Spleen (tissue), 11 donors: ENCODE data around the gene SAT2. TPM values are rescaled to one million over a fixed set of nuclear protein-coding genes. Genes with fewer than 3 reads are reported as not detected.

Source experiments
- DNase-seq: peaks from one replicate; pipeline ENCODE4 v3.0.0-alpha.2; 2020
- H3K27ac ChIP-seq, 8 donors: fragments of 200-600 bp; sonication (generic) in 7 of 8; 1 replicate in 4 of 8; 2 replicates in 4 of 8; pipeline versions ENCODE4 v1.5.0 to v1.8.0; 2016 to 2021; ENCODE audit warnings: inconsistent platforms in 4 of 8, mild to moderate bottlenecking in 4 of 8, moderate library complexity in 1 of 8
- H3K27me3 ChIP-seq, 7 donors: fragments of 200-600 bp; sonication (generic) in 6 of 7; replicated peaks in 1 of 7; 1 replicate in 4 of 7; 2 replicates in 3 of 7; pipeline versions ENCODE4 v1.5.0 to v1.8.0; 2016 to 2021; ENCODE audit warnings: inconsistent platforms in 3 of 7, mild to moderate bottlenecking in 1 of 7
- H3K36me3 ChIP-seq, 6 donors: fragments of 200-600 bp; sonication (generic) in 5 of 6; 1 replicate in 4 of 6; 2 replicates in 2 of 6; pipeline versions ENCODE4 v1.5.0 to v1.8.0; 2016 to 2021; ENCODE audit warnings: inconsistent platforms in 2 of 6
- H3K4me1 ChIP-seq, 6 donors: fragments of 200-600 bp; sonication (generic) in 5 of 6; 1 replicate in 3 of 6; 2 replicates in 3 of 6; pipeline versions ENCODE4 v1.5.0 to v1.8.0; 2016 to 2021; ENCODE audit warnings: inconsistent platforms in 3 of 6
- H3K4me3 ChIP-seq, 8 donors: fragments of 200-600 bp; sonication (generic) in 7 of 8; 1 replicate in 4 of 8; 2 replicates in 4 of 8; pipeline versions ENCODE4 v1.5.0 to v1.8.0; 2016 to 2021; ENCODE audit warnings: inconsistent platforms in 4 of 8, mild to moderate bottlenecking in 4 of 8, moderate library complexity in 2 of 8
- H3K9me3 ChIP-seq, 8 donors: fragments of 200-600 bp; sonication (generic) in 7 of 8; 1 replicate in 4 of 8; 2 replicates in 4 of 8; pipeline versions ENCODE4 v1.5.0 to v1.8.0; 2016 to 2021; ENCODE audit warnings: inconsistent platforms in 4 of 8
- CTCF ChIP-seq, 11 experiments: fragments of 200-600 bp in 7 of 11; fragments of 450-650 bp in 4 of 11; sonication (generic) in 4 of 11; IDR thresholded peaks in 8 of 11; conservative IDR thresholded peaks in 3 of 11; 1 replicate in 7 of 11; 2 replicates in 4 of 11; pipeline versions ENCODE4 v1.4.0 to v1.8.0; 2016 to 2021; ENCODE audit warnings: antibody characterized with exemption in 11 of 11, inconsistent platforms in 4 of 11, mild to moderate bottlenecking in 1 of 11
- POLR2A ChIP-seq, 3 donors: fragments of 450-650 bp; IDR thresholded peaks; one replicate each; pipeline ENCODE4 v1.5.1; 2017; ENCODE audit warnings: antibody characterized with exemption in 3 of 3, mild to moderate bottlenecking in 1 of 3
- POLR2AphosphoS5 ChIP-seq, 3 donors: sonication (generic); formaldehyde crosslinking; IDR thresholded peaks; one replicate each; pipeline ENCODE4 v1.5.1; 2017; ENCODE audit warnings: antibody characterized with exemption in 3 of 3
- WGBS, 5 donors: extraction: QIAGEN DNeasy Blood & Tissue Kit in 3 of 5; methylation state at CpG; one replicate each; pipeline versions ENCODE4 v1.1.5 to v1.1.7; 2013 to 2018; 5-methylcytosine and 5-hydroxymethylcytosine counted together
- intact Hi-C: fragments of 100-400 bp; cut with DNase I; formaldehyde crosslinking; loops from one replicate; pipeline ENCODE4 v1.15.0; 2023; ENCODE audit warnings: low total_unique reads
- polyA plus RNA-seq, 3 donors: library from polyadenylated mRNA; stranded (reverse); fragments of 200-250 nt; gene quantifications; one replicate each; pipeline ENCODE4 v1.2.1, GENCODE V29; 2013
- total RNA-seq, 7 donors: library from RNA; depleted of rRNA in 3 of 7; stranded (reverse); fragments of >200 nt in 3 of 7; fragmentation: NEBNext Ultra II Directional in 4 of 7; extraction: Animal tissue kit (Norgen Biotek cat#: 25700) in 4 of 7; gene quantifications; one replicate each; pipeline versions ENCODE4 v1.1.0 to v1.2.1, GENCODE V29; 2016 to 2021
- donor health status: healthy with polysubstance abuse.
- donor health status: DM: no; HTN: no; CAD: no; lungs with moderate emphysema.
- donor health status: DM: no; HTN: no; CAD: no.
- donor health status: Bipolar disorder and iron deficiency.
- donor health status: healthy.
- donor health status: DM: no; HTN: no; CAD: no.
- donor health status: DM: yes; HTN: yes; CAD: no.

SAT2 gene
- total and polyA plus RNA-seq, 10 donors = 65.1 to 229 (median 90.3) TPM

- intact Hi-C loops = no loop called here
- Histone ChIP-seq H3K4me1 (peaks cover 11 to 46% (median 26%) of the 10 kb centered on the region in 6 donors), H3K9me3 (no peaks in the 10 kb centered on the region), H3K36me3 (peaks cover 0 to 94% (median 55%) of the 10 kb centered on the region in 6 donors), H3K27ac (peak within 1 kb of the TSS in 1 of 8 donors; percentile 39), H3K27me3 (no peaks in the 10 kb centered on the region), H3K4me3 (peak within 1 kb of the TSS in 2 of 8 donors; percentile 8 to 32)
- DNase-seq = no peak
- WGBS, 5 donors = 68 to 81% (median 75%) methylated on average over 20 to 24 of the region's 24 CpGs
- TF ChIP-seq POLR2A (IDR thresholded peaks at IDR 0.05) (no peak), CTCF (IDR thresholded peaks at IDR 0.05 in 8 of 11, conservative IDR thresholded peaks at IDR 0.05 in 3 of 11) (no peak), POLR2AphosphoS5 (IDR thresholded peaks at IDR 0.05) (no peak)
Measured at GRCh38 chr17:7589891-7590691, 37.5 kb downstream of the SAT2 start, which contains the start of gene SOX15. SOX15 (minus strand) TSS chr17:7590094; CDS start chr17:7589676, 418 bp downstream.

GRCh38 chr17:7589204-7589868 is 38.3 kb downstream of the SAT2 start:
- H3K36me3 ChIP-seq = peaks cover 0 to 86% (median 47%) of the 10 kb centered on the region in 6 donors
- H3K4me1 ChIP-seq = peaks cover 18 to 53% (median 33%) of the 10 kb centered on the region in 6 donors
- TF ChIP-seq POLR2AphosphoS5 (IDR thresholded peaks at IDR 0.05) = peak; percentile 74 to 83 (median 76)
- TF ChIP-seq CTCF (IDR thresholded peaks at IDR 0.05 in 8 of 11, conservative IDR thresholded peaks at IDR 0.05 in 3 of 11) = peak; percentile 71 to 94 (median 83)
- no peak for TF ChIP-seq POLR2A (IDR thresholded peaks at IDR 0.05)
- H3K27me3 ChIP-seq = no peaks in the 10 kb centered on the region
- H3K27ac ChIP-seq = peak overlapping the region in 1 of 8 donors; percentile 39
- peak; percentile 93 for DNase-seq
- no peaks in the 10 kb centered on the region for H3K9me3 ChIP-seq
- WGBS, 5 donors = 30 to 50% (median 36%) methylated on average over 34 to 56 of the region's 56 CpGs
- peak overlapping the region in 2 of 8 donors; percentile 8 to 32 for H3K4me3 ChIP-seq
- intact Hi-C loops = no loop called here

GRCh38 chr17:7588553-7589203 is 38.9 kb downstream of the SAT2 start:
- TF ChIP-seq POLR2AphosphoS5 (IDR thresholded peaks at IDR 0.05) (no peak), CTCF (IDR thresholded peaks at IDR 0.05 in 8 of 11, conservative IDR thresholded peaks at IDR 0.05 in 3 of 11) (no peak), POLR2A (IDR thresholded peaks at IDR 0.05) (no peak)
- Histone ChIP-seq H3K27ac (peak overlapping the region in 1 of 8 donors; percentile 39), H3K4me1 (peaks cover 19 to 57% (median 36%) of the 10 kb centered on the region in 6 donors), H3K4me3 (peak overlapping the region in 2 of 8 donors; percentile 8 to 32), H3K9me3 (no peaks in the 10 kb centered on the region), H3K36me3 (peaks cover 0 to 79% (median 40%) of the 10 kb centered on the region in 6 donors), H3K27me3 (no peaks in the 10 kb centered on the region)
- DNase-seq = no peak
- intact Hi-C loops = no loop called here
- 75 to 89% (median 85%) methylated on average over 16 to 30 of the region's 30 CpGs for WGBS, 5 donors
